GM12878 (cell line): ENCODE results near the gene GAMT. TPM values are rescaled to one million over a fixed set of nuclear protein-coding genes. Genes with fewer than 3 reads are reported as not detected.

Experiments
- ATAC-seq: fragments of 200-7000 bp; cut with Tn5 transposase; 3 replicates; pipeline ENCODE4 v1.9.1; 2020; ENCODE audit warnings: mild to moderate bottlenecking, moderate library complexity
- BruUV-seq: library from RNA; stranded (reverse); fragments of 400-500 nt; replicated peaks from 2 replicates; lab custom pipeline; 2021; lab: Mats Ljungman, UMichigan
- CTCF ChIA-PET: fragments of 300-600 bp; sonication (Branson Sonifier 250); formaldehyde crosslinking; extraction: SDS; loops from one replicate; lab custom pipeline; 2021; ENCODE audit warnings: inconsistent platforms; lab: Yijun Ruan, JAX
- POLR2A ChIA-PET: fragments of 350-600 bp; formaldehyde crosslinking; extraction: SDS; loops from one replicate; lab custom pipeline; 2021; ENCODE audit warnings: inconsistent platforms; lab: Charles Lee
- RAD21 ChIA-PET: fragments of 300-600 bp; sonication (Branson Sonifier 250); formaldehyde crosslinking; loops from one replicate; lab custom pipeline; 2023; ENCODE audit warnings: antibody characterized with exemption; ENCODE audit not compliant: unreplicated experiment; lab: Charles Lee
- SMC1A ChIA-PET: fragments of 300-600 bp; sonication (Branson Sonifier 250); formaldehyde crosslinking; loops from one replicate; lab custom pipeline; 2023; ENCODE audit not compliant: unreplicated experiment, uncharacterized antibody; lab: Charles Lee
- DNase-seq: peaks from one replicate; pipeline ENCODE4 v3.0.0-alpha.2; 2011; ENCODE audit warnings: low read depth, low spot score
- FAIRE-seq: peaks from 3 replicates; lab custom pipeline; 2011; peaks lifted over from hg19 to GRCh38; lab: Jason Lieb, UNC
- H2AFZ ChIP-seq: 2 replicates; pipeline ENCODE4 v1.6.0; 2011; ENCODE audit warnings: low read depth, low read length, control low read depth; ENCODE audit not compliant: control insufficient read depth
- H3K27ac ChIP-seq: 2 replicates; pipeline ENCODE4 v1.5.1; 2011; ENCODE audit warnings: control low read depth; ENCODE audit not compliant: control insufficient read depth, insufficient read depth
- H3K27me3 ChIP-seq, 2 experiments: replicated peaks in 1 of 2; 2 replicates each; pipeline versions ENCODE4 v1.6.0 to v1.6.1; 2011; ENCODE audit warnings: low read length in 1 of 2; ENCODE audit not compliant: control insufficient read depth in 2 of 2, insufficient read depth in 2 of 2
- H3K36me3 ChIP-seq, 2 experiments: 2 replicates each; pipeline ENCODE4 v1.5.1; 2011; ENCODE audit warnings: low read length in 1 of 2; ENCODE audit not compliant: control insufficient read depth in 2 of 2, insufficient read depth in 2 of 2
- H3K4me1 ChIP-seq: 2 replicates; pipeline ENCODE4 v1.6.1; 2011; ENCODE audit warnings: mild to moderate bottlenecking, low read length, moderate library complexity, mixed read lengths; ENCODE audit not compliant: control insufficient read depth, insufficient read depth
- H3K4me2 ChIP-seq: 2 replicates; pipeline ENCODE4 v1.6.0; 2011; ENCODE audit warnings: control low read depth; ENCODE audit not compliant: control insufficient read depth, insufficient read depth
- H3K4me3 ChIP-seq: fragments of 200-600 bp; sonication (generic); 2 replicates; pipeline ENCODE4 v1.5.1; 2016
- H3K79me2 ChIP-seq: 2 replicates; pipeline ENCODE4 v1.6.0; 2011; ENCODE audit warnings: low read length; ENCODE audit not compliant: control insufficient read depth, insufficient read depth
- H3K9ac ChIP-seq: 2 replicates; pipeline ENCODE4 v1.8.0; 2011; ENCODE audit warnings: low read length, control low read depth, mixed read lengths; ENCODE audit not compliant: control insufficient read depth, insufficient read depth
- H3K9me3 ChIP-seq: replicated peaks from 3 replicates; pipeline ENCODE4 v1.5.1; 2011; ENCODE audit warnings: mild to moderate bottlenecking, low read length; ENCODE audit not compliant: control insufficient read depth, insufficient read depth
- H4K20me1 ChIP-seq: 2 replicates; pipeline ENCODE4 v1.6.0; 2011; ENCODE audit not compliant: control insufficient read depth, insufficient read depth
- BACH1 ChIP-seq: fragments of 450-650 bp; IDR thresholded peaks from 2 replicates; pipeline ENCODE4 v1.6.1; 2017; ENCODE audit warnings: mild to moderate bottlenecking, borderline replicate concordance
- BHLHE40 ChIP-seq, 2 experiments: fragments of 450-650 bp in 1 of 2; IDR thresholded peaks; 2 replicates each; pipeline ENCODE4 v1.6.1; 2011 to 2017; ENCODE audit warnings: low read depth in 2 of 2, borderline replicate concordance in 1 of 2, improper control_type of control experiment in 1 of 2, low read length in 1 of 2, mild to moderate bottlenecking in 1 of 2
- CBX3 ChIP-seq: fragments of 200-600 bp; sonication (generic); IDR thresholded peaks from 2 replicates; pipeline ENCODE4 v1.6.1; 2016; ENCODE audit warnings: low read depth, borderline replicate concordance
- IKZF2 ChIP-seq, 2 experiments: fragments of 450-650 bp; IDR thresholded peaks; 2 replicates each; pipeline ENCODE4 v1.6.1; 2017; ENCODE audit warnings: mild to moderate bottlenecking in 2 of 2, moderate library complexity in 2 of 2
- MYB ChIP-seq: fragments of 150-350 bp; IDR thresholded peaks from 2 replicates; pipeline ENCODE4 v1.6.1; 2014; ENCODE audit warnings: mild to moderate bottlenecking, low read depth, low read length, borderline replicate concordance
- SIN3A ChIP-seq: IDR thresholded peaks from 2 replicates; pipeline ENCODE4 v1.6.1; 2012; ENCODE audit warnings: low read depth, low read length, improper control_type of control experiment
- ZNF384 ChIP-seq: IDR thresholded peaks from 2 replicates; pipeline ENCODE4 v1.6.1; 2012; ENCODE audit warnings: low read depth, mild to moderate bottlenecking, low read length, improper control_type of control experiment, borderline replicate concordance
- WGBS: methylation state at CpG from one replicate; pipeline ENCODE4 v1.1.6; 2016; ENCODE audit warnings: low lambda C conversion rate; ENCODE audit not compliant: insufficient replicate concordance, insufficient coverage; ENCODE audit errors: missing lambda C conversion rate; 5-methylcytosine and 5-hydroxymethylcytosine counted together
- in situ Hi-C: fragments of 300-500 bp; cut with MboI; formaldehyde crosslinking; loops from 9 replicates; pipeline ENCODE4 v1.14.3; 2018; ENCODE audit warnings: mixed read lengths
- intact Hi-C: fragments of 100-400 bp; cut with micrococcal nuclease; formaldehyde crosslinking; loops from one replicate; pipeline ENCODE4 v1.14.2; 2022; ENCODE audit not compliant: unreplicated experiment
- polyA plus RNA-seq, 11 experiments: library from polyadenylated mRNA; depleted of rRNA in 4 of 11; unstranded in 6 of 11; stranded (reverse) in 5 of 11; fragments of >200 nt; fragmentation: Nextera tagmentation in 4 of 11; fragmentation: Illumina TruSeq in 1 of 11; extraction: Ambion mirVana in 4 of 11; extraction: Trizol in 1 of 11; gene quantifications; 1 replicate in 1 of 11; 2 replicates in 10 of 11; pipeline versions ENCODE4 v1.2.1 to v1.2.3, GENCODE V29; 2011 to 2016; ENCODE audit warnings: inconsistent platforms in 2 of 11, missing spikeins in 2 of 11, low read depth in 1 of 11
- total RNA-seq, 4 experiments: library from RNA; depleted of rRNA in 3 of 4; stranded (reverse); fragments of >200 nt in 3 of 4; fragmentation: Illumina TruSeq in 1 of 4; extraction: Trizol in 1 of 4; gene quantifications; 2 replicates each; pipeline versions ENCODE4 v1.2.1 to v1.2.3, GENCODE V29; 2013 to 2021
- TF ChIP-seq, protein P1 (sequence below): IDR thresholded peaks from 2 replicates; pipeline ENCODE4 v1.6.1; 2012; ENCODE audit warnings: mild to moderate bottlenecking, low read depth, low read length
- TF ChIP-seq, protein P2 (sequence below): IDR thresholded peaks from 2 replicates; pipeline ENCODE4 v1.6.1; 2012; ENCODE audit warnings: low read depth, low read length, improper control_type of control experiment
- TF ChIP-seq, protein P3 (sequence below): fragments of 450-650 bp; IDR thresholded peaks from 2 replicates; pipeline ENCODE4 v1.6.1; 2014; ENCODE audit warnings: mild to moderate bottlenecking

Gene GAMT
- total and polyA plus RNA-seq, 10 of the 15 experiments (the other 5 are each of a cell fraction or from before 2014, with no cell fraction given) = 1.6 to 131 (median 38.8) TPM

DNA sequence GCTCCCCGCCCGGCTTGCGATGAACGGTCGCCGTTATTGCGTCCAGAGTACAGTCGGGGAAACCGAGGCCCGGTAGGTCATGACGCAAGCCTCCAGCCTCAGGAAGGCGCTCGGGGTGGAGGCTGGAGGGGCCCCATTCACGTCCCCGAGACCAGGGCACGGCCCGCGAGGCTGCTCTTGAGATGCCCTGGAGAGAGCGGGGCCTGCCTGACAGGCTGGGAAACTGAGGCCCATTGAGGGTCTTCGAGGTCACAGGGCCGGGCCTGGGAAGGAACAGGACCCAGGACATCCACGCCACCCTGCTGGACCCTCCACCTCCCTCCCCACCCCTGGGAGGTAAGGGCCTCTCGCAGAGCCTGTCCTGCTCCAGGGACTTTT is 17.3 kb downstream of the GAMT start:
- FAIRE-seq = no peak
- in situ Hi-C loops (no loop called here), intact Hi-C loops (no loop called here)

More for the DNA sequence above, 17.3 kb downstream of the GAMT start:
- peaks cover 11% of the 10 kb centered on the region for H3K79me2 ChIP-seq
- WGBS = 0% methylated on average over 20 of the region's 23 CpGs
- DNase-seq (no peak), ATAC-seq (peak; percentile 13)
- no peaks in the 10 kb centered on the region for H4K20me1 ChIP-seq
- ChIA-PET RAD21 (no interaction called here), CTCF (no interaction called here), SMC1A (no interaction called here), POLR2A (no interaction called here)
- peak overlapping the region; percentile 94 for H3K4me3 ChIP-seq
- peak overlapping the region; percentile 74 for H2AFZ ChIP-seq
- H3K27me3 ChIP-seq = no peaks in the 10 kb centered on the region
- no peaks in the 10 kb centered on the region for H3K9me3 ChIP-seq
- H3K27ac ChIP-seq = peak overlapping the region; percentile 86
- TF ChIP-seq, protein P1, sequence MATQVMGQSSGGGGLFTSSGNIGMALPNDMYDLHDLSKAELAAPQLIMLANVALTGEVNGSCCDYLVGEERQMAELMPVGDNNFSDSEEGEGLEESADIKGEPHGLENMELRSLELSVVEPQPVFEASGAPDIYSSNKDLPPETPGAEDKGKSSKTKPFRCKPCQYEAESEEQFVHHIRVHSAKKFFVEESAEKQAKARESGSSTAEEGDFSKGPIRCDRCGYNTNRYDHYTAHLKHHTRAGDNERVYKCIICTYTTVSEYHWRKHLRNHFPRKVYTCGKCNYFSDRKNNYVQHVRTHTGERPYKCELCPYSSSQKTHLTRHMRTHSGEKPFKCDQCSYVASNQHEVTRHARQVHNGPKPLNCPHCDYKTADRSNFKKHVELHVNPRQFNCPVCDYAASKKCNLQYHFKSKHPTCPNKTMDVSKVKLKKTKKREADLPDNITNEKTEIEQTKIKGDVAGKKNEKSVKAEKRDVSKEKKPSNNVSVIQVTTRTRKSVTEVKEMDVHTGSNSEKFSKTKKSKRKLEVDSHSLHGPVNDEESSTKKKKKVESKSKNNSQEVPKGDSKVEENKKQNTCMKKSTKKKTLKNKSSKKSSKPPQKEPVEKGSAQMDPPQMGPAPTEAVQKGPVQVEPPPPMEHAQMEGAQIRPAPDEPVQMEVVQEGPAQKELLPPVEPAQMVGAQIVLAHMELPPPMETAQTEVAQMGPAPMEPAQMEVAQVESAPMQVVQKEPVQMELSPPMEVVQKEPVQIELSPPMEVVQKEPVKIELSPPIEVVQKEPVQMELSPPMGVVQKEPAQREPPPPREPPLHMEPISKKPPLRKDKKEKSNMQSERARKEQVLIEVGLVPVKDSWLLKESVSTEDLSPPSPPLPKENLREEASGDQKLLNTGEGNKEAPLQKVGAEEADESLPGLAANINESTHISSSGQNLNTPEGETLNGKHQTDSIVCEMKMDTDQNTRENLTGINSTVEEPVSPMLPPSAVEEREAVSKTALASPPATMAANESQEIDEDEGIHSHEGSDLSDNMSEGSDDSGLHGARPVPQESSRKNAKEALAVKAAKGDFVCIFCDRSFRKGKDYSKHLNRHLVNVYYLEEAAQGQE = no peak
- TF ChIP-seq IKZF2 (IDR thresholded peaks at IDR 0.05) (no peak), BACH1 (no peak), ZNF384 (no peak), BHLHE40 (IDR thresholded peaks at IDR 0.05; ENCODE audit: borderline replicate concordance in 1 of 2, low read depth in 2 of 2, low read length in 1 of 2) (no peak), CBX3 (no peak), SIN3A (no peak), MYB (no peak)
- TF ChIP-seq, protein P2, sequence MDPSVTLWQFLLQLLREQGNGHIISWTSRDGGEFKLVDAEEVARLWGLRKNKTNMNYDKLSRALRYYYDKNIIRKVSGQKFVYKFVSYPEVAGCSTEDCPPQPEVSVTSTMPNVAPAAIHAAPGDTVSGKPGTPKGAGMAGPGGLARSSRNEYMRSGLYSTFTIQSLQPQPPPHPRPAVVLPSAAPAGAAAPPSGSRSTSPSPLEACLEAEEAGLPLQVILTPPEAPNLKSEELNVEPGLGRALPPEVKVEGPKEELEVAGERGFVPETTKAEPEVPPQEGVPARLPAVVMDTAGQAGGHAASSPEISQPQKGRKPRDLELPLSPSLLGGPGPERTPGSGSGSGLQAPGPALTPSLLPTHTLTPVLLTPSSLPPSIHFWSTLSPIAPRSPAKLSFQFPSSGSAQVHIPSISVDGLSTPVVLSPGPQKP = no peak
- TF ChIP-seq, protein P3, sequence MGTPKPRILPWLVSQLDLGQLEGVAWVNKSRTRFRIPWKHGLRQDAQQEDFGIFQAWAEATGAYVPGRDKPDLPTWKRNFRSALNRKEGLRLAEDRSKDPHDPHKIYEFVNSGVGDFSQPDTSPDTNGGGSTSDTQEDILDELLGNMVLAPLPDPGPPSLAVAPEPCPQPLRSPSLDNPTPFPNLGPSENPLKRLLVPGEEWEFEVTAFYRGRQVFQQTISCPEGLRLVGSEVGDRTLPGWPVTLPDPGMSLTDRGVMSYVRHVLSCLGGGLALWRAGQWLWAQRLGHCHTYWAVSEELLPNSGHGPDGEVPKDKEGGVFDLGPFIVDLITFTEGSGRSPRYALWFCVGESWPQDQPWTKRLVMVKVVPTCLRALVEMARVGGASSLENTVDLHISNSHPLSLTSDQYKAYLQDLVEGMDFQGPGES = no peak
- peaks cover 4 to 6% of the 10 kb centered on the region in 2 experiments; a peak in 3 of 4 replicates for H3K36me3 ChIP-seq
- no peaks in the 10 kb centered on the region for H3K4me1 ChIP-seq
- peak overlapping the region; percentile 88 for H3K9ac ChIP-seq
- H3K4me2 ChIP-seq = peak overlapping the region; percentile 83
- BruUV-seq = TSS peak; percentile 74
